K562 (cell line): ENCODE data around the gene SMAP2. TPM values are rescaled to one million over a fixed set of nuclear protein-coding genes. Genes with fewer than 3 reads are reported as not detected.

Source experiments
- ARID1B ChIP-seq: fragments of 450-650 bp; IDR thresholded peaks from 2 replicates; pipeline ENCODE4 v1.6.1; 2016; ENCODE audit warnings: antibody characterized with exemption, mild to moderate bottlenecking, inconsistent platforms
- CEBPB ChIP-seq: fragments of 450-650 bp; IDR thresholded peaks from 2 replicates; pipeline ENCODE4 v1.6.1; 2016; ENCODE audit warnings: missing genetic modification characterization, missing compliant biosample characterization
- CHD2 ChIP-seq: IDR thresholded peaks from 2 replicates; pipeline ENCODE4 v1.6.1; 2011; ENCODE audit warnings: low read depth, low read length
- DPF2 ChIP-seq: fragments of 450-650 bp; IDR thresholded peaks from 2 replicates; pipeline ENCODE4 v1.6.1; 2016
- MEIS2 ChIP-seq: fragments of 450-650 bp; IDR thresholded peaks from 2 replicates; pipeline ENCODE4 v1.6.1; 2014; ENCODE audit warnings: mild to moderate bottlenecking; ENCODE audit not compliant: partially characterized antibody
- MIER1 ChIP-seq: fragments of 450-650 bp; IDR thresholded peaks from 2 replicates; pipeline ENCODE4 v1.6.1; 2016; ENCODE audit warnings: antibody characterized with exemption, mild to moderate bottlenecking, low read depth
- NR0B1 ChIP-seq: fragments of 450-650 bp; IDR thresholded peaks from one replicate; pipeline ENCODE4 v1.6.1; 2018; ENCODE audit warnings: mild to moderate bottlenecking, moderate library complexity; ENCODE audit not compliant: partially characterized antibody
- PKNOX1 ChIP-seq: fragments of 450-650 bp; IDR thresholded peaks from 2 replicates; pipeline ENCODE4 v1.6.1; 2016
- POLR3G ChIP-seq: IDR thresholded peaks from 2 replicates; pipeline ENCODE4 v1.6.1; 2011; ENCODE audit not compliant: insufficient read length, insufficient replicate concordance; ENCODE audit errors: extremely low read depth
- RAD21 ChIP-seq, 2 experiments: fragments of 250-450 bp in 1 of 2; fragments of 450-650 bp in 1 of 2; sonication (Bioruptor Pico) in 1 of 2; formaldehyde crosslinking in 1 of 2; IDR thresholded peaks in 1 of 2; conservative IDR thresholded peaks in 1 of 2; 2 replicates each; pipeline versions ENCODE4 v1.4.0 to v1.8.0; 2020 to 2022; ENCODE audit warnings: mild to moderate bottlenecking in 2 of 2, moderate library complexity in 1 of 2
- TEAD2 ChIP-seq: fragments of 450-650 bp; IDR thresholded peaks from 2 replicates; pipeline ENCODE4 v1.6.1; 2016; ENCODE audit warnings: missing genetic modification characterization, control low read depth, missing compliant biosample characterization
- ZNF318 ChIP-seq, 2 experiments: fragments of 450-650 bp; IDR thresholded peaks; 2 replicates each; pipeline ENCODE4 v1.6.1; 2016; ENCODE audit warnings: mild to moderate bottlenecking in 2 of 2, borderline replicate concordance in 1 of 2, low read depth in 1 of 2, moderate library complexity in 1 of 2
- ZNF354B ChIP-seq: fragments of 250-450 bp; sonication (Bioruptor Pico); IDR thresholded peaks from 2 replicates; pipeline ENCODE4 v1.4.0; 2020
- polyA plus RNA-seq, 8 experiments: library from polyadenylated mRNA; depleted of rRNA in 4 of 8; stranded (reverse) in 5 of 8; unstranded in 3 of 8; fragments of >200 nt; fragmentation: Nextera tagmentation in 2 of 8; fragmentation: Illumina TruSeq in 1 of 8; extraction: Ambion mirVana in 2 of 8; extraction: Trizol in 1 of 8; gene quantifications; 2 replicates each; pipeline versions ENCODE4 v1.2.1 to v1.2.3, GENCODE V29; 2011 to 2014; ENCODE audit warnings: inconsistent platforms in 1 of 8, missing spikeins in 1 of 8
- total RNA-seq, 7 experiments: library from RNA; depleted of rRNA in 6 of 7; stranded (reverse); fragments of >200 nt in 6 of 7; fragmentation: Illumina TruSeq in 2 of 7; extraction: Trizol in 2 of 7; gene quantifications; 2 replicates each; pipeline versions ENCODE4 v1.2.1 to v1.2.3, GENCODE V29; 2011 to 2021; ENCODE audit warnings: low replicate concordance in 1 of 7
- TF ChIP-seq, protein P1 (sequence below), 2 experiments: fragments of 450-650 bp in 1 of 2; sonication (generic) in 1 of 2; formaldehyde crosslinking in 1 of 2; IDR thresholded peaks in 1 of 2; conservative IDR thresholded peaks in 1 of 2; 2 replicates each; pipeline versions ENCODE4 v1.6.1 to v1.8.1; 2016 to 2023; ENCODE audit warnings: mild to moderate bottlenecking in 2 of 2, moderate library complexity in 2 of 2, inconsistent platforms in 1 of 2, missing genetic modification reagents in 1 of 2

Gene SMAP2
- total and polyA plus RNA-seq, 9 of the 15 experiments (the other 6 are each of a cell fraction or from before 2014, with no cell fraction given), result 38.7 to 212 (median 94.1) TPM

DNA sequence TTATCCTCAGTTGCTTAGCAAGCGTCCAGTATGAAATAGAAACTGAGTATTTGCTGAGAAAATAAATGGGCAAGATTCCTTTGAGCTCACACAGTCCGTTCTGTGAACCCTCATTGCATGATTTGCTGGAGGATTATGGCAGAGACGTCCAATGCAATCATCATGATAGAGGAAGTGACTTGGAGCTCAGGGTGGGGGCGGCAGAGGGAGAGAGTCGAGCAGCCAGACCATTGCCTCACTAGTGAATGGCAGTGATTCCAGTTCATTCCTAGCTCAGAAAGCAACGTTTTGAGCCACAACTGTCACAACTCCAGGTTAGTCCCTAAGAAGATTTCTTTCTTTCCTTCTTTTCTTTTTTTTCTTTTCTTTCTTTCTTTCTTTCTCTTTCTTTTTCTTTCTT is 28.9 kb upstream of the SMAP2 start (continued):
- TF ChIP-seq CEBPB (tag) (peak; percentile 54), MEIS2 (no peak), ZNF318 (IDR thresholded peaks at IDR 0.05; ENCODE audit: borderline replicate concordance in 1 of 2, low read depth in 1 of 2) (no peak), ARID1B (no peak), DPF2 (peak; percentile 26; the same call in 1 of the 2 replicates), POLR3G (no peak), NR0B1 (no peak), MIER1 (no peak), CHD2 (no peak), TEAD2 (tag) (no peak), ZNF354B (CRISPR knock-in tag) (no peak), RAD21 (CRISPR knock-in tag; conservative IDR thresholded peaks at IDR 0.05 in 1 of 2, IDR thresholded peaks at IDR 0.05 in 1 of 2) (peak in 1 of 2 experiments; percentile 16; a peak in 1 of 4 replicates), PKNOX1 (peak; percentile 41; the same call in 1 of the 2 replicates)
- TF ChIP-seq, protein P1, sequence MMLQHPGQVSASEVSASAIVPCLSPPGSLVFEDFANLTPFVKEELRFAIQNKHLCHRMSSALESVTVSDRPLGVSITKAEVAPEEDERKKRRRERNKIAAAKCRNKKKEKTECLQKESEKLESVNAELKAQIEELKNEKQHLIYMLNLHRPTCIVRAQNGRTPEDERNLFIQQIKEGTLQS (IDR thresholded peaks at IDR 0.05), result 0 out of 2 replicates have a peak, but pooled peaks have one; percentile 19
- TF ChIP-seq, protein P1 (CRISPR knock-in tag; conservative IDR thresholded peaks at IDR 0.05), result no peak
